ENCODE data around the gene TMEM123.
"Not testable (repeated sequence)": the region's sequence is repeated elsewhere in the genome, so short reads cannot be mapped to it uniquely, and the experiment has no call there.

Gene TMEM123

DNA sequence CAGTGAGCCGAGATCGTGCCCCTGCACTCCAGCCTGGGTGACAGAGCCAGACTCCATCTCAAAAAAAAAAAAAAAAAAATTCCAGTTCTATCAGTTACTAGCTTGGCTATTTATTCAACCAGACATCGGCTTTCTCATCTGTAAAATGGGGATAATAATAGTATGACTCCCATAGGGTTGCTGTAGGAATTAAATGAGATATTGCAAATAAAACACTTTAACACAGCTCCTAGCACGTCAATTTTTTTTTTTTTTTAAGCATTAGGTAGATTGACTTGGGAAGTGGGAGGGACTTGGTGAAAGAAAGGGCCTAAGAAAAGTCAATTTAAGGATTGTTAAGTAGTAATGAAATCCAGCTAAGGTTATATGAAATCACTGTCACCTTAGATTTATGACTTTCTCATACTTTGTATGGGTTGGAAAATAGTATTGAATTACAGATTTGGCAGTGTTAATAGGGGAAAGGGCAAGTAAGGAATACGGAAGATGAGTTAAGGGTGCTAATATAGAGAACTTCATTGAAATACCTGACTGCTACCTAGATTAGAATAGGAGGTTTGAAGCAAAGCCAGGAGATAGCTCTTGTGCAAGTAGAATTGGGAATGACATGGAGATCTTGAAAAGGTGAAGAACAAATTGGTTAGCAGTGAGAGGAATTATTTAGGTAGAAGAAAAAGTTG is 76.7 kb downstream of the TMEM123 start:
- peaks cover 51% of the 10 kb centered on the region; the same call in 1 of the 2 replicates for H3K36me3 ChIP-seq (ENCODE audit: insufficient read depth, low read length)
- no peaks in the 10 kb centered on the region for H4K20me1 ChIP-seq (ENCODE audit: insufficient read depth, low read length, poor library complexity, severe bottlenecking)
- H3F3A ChIP-seq (ENCODE audit: low read depth): no peaks in the 10 kb centered on the region
- no peak overlapping the region for H2AFZ ChIP-seq (ENCODE audit: low read length)
- H3K27me3 ChIP-seq (ENCODE audit: insufficient read depth, low read length, poor library complexity, severe bottlenecking): no peaks in the 10 kb centered on the region
- H3K9me3 ChIP-seq (ENCODE audit: insufficient read depth, low read depth, low read length): no peaks in the 10 kb centered on the region
- no peak overlapping the region for H3K9ac ChIP-seq (ENCODE audit: low read depth, low read length, poor library complexity, severe bottlenecking)
- no peaks in the 10 kb centered on the region for H3K4me1 ChIP-seq (ENCODE audit: insufficient read depth, low read length, poor library complexity, severe bottlenecking)
- no peaks in the 10 kb centered on the region for H3K9me2 ChIP-seq (replicated peaks; ENCODE audit: low read depth, low read length)
- no peak overlapping the region for H3K4me2 ChIP-seq (ENCODE audit: low read depth, low read length, poor library complexity, severe bottlenecking)
- H3K4me3 ChIP-seq (ENCODE audit: low read length, poor library complexity, severe bottlenecking): no peak overlapping the region
- TF ChIP-seq EZH2phosphoT487 (IDR thresholded peaks at IDR 0.05; ENCODE audit: borderline replicate concordance): no peak
- TF ChIP-seq, protein P1, sequence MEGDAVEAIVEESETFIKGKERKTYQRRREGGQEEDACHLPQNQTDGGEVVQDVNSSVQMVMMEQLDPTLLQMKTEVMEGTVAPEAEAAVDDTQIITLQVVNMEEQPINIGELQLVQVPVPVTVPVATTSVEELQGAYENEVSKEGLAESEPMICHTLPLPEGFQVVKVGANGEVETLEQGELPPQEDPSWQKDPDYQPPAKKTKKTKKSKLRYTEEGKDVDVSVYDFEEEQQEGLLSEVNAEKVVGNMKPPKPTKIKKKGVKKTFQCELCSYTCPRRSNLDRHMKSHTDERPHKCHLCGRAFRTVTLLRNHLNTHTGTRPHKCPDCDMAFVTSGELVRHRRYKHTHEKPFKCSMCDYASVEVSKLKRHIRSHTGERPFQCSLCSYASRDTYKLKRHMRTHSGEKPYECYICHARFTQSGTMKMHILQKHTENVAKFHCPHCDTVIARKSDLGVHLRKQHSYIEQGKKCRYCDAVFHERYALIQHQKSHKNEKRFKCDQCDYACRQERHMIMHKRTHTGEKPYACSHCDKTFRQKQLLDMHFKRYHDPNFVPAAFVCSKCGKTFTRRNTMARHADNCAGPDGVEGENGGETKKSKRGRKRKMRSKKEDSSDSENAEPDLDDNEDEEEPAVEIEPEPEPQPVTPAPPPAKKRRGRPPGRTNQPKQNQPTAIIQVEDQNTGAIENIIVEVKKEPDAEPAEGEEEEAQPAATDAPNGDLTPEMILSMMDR (conservative IDR thresholded peaks at IDR 0.05; ENCODE audit: low read length): no peak
- peaks cover 12% of the 10 kb centered on the region; the same call in 1 of the 2 replicates for H3K79me2 ChIP-seq (ENCODE audit: insufficient read depth, low read length)

DNA sequence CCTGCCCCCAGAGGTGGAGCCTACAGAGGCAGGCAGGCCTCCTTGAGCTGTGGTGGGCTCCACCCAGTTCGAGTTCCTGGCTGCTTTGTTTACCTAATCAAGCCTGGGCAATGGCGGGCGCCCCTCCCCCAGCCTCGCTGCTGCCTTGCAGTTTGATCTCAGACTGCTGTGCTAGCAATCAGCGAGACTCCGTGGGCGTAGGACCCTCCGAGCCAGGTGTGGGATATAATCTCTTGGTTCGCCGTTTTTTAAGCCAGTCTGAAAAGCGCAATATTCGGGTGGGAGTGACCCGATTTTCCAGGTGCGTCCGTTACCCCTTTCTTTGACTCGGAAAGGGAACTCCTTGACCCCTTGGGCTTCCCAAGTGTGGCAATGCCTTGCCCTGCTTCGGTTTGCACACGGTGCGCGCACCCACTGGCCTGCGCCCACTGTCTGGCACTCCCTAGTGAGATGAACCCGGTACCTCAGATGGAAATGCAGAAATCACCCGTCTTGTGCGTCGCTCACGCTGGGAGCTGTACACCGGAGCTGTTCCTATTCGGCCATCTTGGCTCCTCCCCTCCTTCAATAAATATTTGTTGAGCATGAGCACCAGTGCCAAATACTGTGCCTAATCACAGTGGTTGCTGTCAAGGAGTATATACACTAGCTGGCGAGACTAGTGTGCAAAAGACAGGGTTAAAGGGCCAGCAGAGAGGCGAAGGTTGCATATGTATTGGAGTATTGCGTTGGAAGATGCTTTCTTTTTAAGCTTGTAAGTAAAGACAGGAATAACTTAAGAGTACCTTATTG is 77.7 kb downstream of the TMEM123 start:
- Histone ChIP-seq H3K36me3 (ENCODE audit: insufficient read depth, low read length) (peaks cover 42% of the 10 kb centered on the region; the same call in 1 of the 2 replicates), H3K79me2 (ENCODE audit: insufficient read depth, low read length) (peaks cover 12% of the 10 kb centered on the region; the same call in 1 of the 2 replicates)
- H3F3A ChIP-seq (ENCODE audit: low read depth); H3K4me3 ChIP-seq (ENCODE audit: low read length, poor library complexity, severe bottlenecking); H4K20me1 ChIP-seq (ENCODE audit: insufficient read depth, low read length, poor library complexity, severe bottlenecking); H3K4me2 ChIP-seq (ENCODE audit: low read depth, low read length, poor library complexity, severe bottlenecking); H3K9me2 ChIP-seq (replicated peaks; ENCODE audit: low read depth, low read length); H3K27me3 ChIP-seq (ENCODE audit: insufficient read depth, low read length, poor library complexity, severe bottlenecking); H3K4me1 ChIP-seq (ENCODE audit: insufficient read depth, low read length, poor library complexity, severe bottlenecking); H3K9me3 ChIP-seq (ENCODE audit: insufficient read depth, low read depth, low read length); H2AFZ ChIP-seq (ENCODE audit: low read length); H3K9ac ChIP-seq (ENCODE audit: low read depth, low read length, poor library complexity, severe bottlenecking): not testable (repeated sequence)

DNA sequence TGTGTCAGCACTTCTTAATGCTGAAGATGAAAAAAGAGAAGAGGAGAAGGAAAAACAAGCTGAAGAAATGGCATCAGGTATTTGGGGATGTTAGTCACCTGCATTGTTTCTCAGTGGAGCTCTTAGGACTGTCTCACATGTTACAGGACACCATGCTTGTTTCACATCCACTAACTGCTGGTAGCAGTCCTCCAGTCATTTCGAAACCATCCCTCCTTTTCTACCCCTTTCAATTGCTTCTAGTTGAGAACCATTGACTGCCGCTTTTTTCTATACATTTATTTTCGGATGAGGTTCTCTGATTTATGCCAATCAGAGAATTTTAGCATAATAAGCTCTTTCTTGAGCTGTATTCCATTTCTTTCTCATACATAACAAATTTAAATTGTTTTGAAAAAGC is 84.1 kb downstream of the TMEM123 start:
- H3F3A ChIP-seq (ENCODE audit: low read depth): peaks cover 4% of the 10 kb centered on the region; the same call in 1 of the 2 replicates
- H3K79me2 ChIP-seq (ENCODE audit: insufficient read depth, low read length): no peaks in the 10 kb centered on the region
- H4K20me1 ChIP-seq (ENCODE audit: insufficient read depth, low read length, poor library complexity, severe bottlenecking): no peaks in the 10 kb centered on the region
- peaks cover 42% of the 10 kb centered on the region for H3K36me3 ChIP-seq (ENCODE audit: insufficient read depth, low read length)
- no peak overlapping the region for H3K4me2 ChIP-seq (ENCODE audit: low read depth, low read length, poor library complexity, severe bottlenecking)
- no peaks in the 10 kb centered on the region for H3K9me2 ChIP-seq (replicated peaks; ENCODE audit: low read depth, low read length)
- H3K4me3 ChIP-seq (ENCODE audit: low read length, poor library complexity, severe bottlenecking): no peak overlapping the region
- no peak overlapping the region for H3K9ac ChIP-seq (ENCODE audit: low read depth, low read length, poor library complexity, severe bottlenecking)
- no peak overlapping the region for H2AFZ ChIP-seq (ENCODE audit: low read length)
- H3K9me3 ChIP-seq (ENCODE audit: insufficient read depth, low read depth, low read length): no peaks in the 10 kb centered on the region
- peaks cover 9% of the 10 kb centered on the region for H3K4me1 ChIP-seq (ENCODE audit: insufficient read depth, low read length, poor library complexity, severe bottlenecking)
- no peaks in the 10 kb centered on the region for H3K27me3 ChIP-seq (ENCODE audit: insufficient read depth, low read length, poor library complexity, severe bottlenecking)
- TF ChIP-seq, protein P1 (conservative IDR thresholded peaks at IDR 0.05; ENCODE audit: low read length): no peak
- no peak for TF ChIP-seq EZH2phosphoT487 (IDR thresholded peaks at IDR 0.05; ENCODE audit: borderline replicate concordance)

Data from Loucy (cell line).